ENCODE measurements around the gene LRIG3.

Gene LRIG3

DNA sequence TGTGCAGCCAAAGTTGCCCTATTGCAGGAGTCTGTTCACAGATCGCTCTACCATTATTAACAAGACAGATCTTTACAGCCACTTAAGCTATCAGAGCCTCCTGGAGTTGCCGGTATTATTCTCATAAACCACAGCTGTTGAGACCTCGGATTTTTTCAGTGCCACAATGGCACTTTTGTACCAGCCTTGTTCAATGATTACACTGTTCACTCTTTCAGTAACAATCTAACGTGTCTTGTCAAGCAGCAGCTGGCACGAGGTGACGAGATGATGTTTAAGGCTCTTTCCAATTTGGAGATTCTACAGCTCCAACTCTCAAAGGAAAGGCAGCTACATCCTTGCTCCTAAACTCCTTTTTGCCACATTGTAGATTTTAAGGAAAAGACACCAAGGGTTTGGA lies 30.7 kb downstream of the LRIG3 start:
- H3K9ac ChIP-seq (ENCODE audit: low read length): no peak overlapping the region
- H3K27ac ChIP-seq (ENCODE audit: low read depth, low read length): no peak overlapping the region
- no peak overlapping the region for H3K4me2 ChIP-seq (ENCODE audit: low read length)
- H3K14ac ChIP-seq (ENCODE audit: low read length): no peak overlapping the region
- H3K23ac ChIP-seq (ENCODE audit: low read length): no peak overlapping the region
- H3K4me1 ChIP-seq (ENCODE audit: control insufficient read depth in 1 of 2, insufficient read depth in 2 of 2, low read length in 2 of 2): no peaks in the 10 kb centered on the region
- no peak overlapping the region for H4K12ac ChIP-seq (ENCODE audit: low read depth, low read length)
- H3K27me3 ChIP-seq (ENCODE audit: insufficient read depth, low read length): no peaks in the 10 kb centered on the region
- no peak overlapping the region for H2BK5ac ChIP-seq (ENCODE audit: low read depth, low read length, poor library complexity)
- H2BK120ac ChIP-seq (ENCODE audit: insufficient read depth, low read length, poor library complexity): no peak overlapping the region
- WGBS (ENCODE audit: extremely low coverage, insufficient coverage, insufficient read length): no CpG with 5 or more reads among the region's 6 CpGs
- no peak overlapping the region for H3K4ac ChIP-seq (ENCODE audit: low read depth, low read length)
- no peak overlapping the region for H2AK5ac ChIP-seq (ENCODE audit: low read length)
- no peak overlapping the region for H4K8ac ChIP-seq (ENCODE audit: low read depth, low read length)
- no peak overlapping the region for H2BK12ac ChIP-seq (ENCODE audit: low read length)
- peaks cover under 1% of the 10 kb centered on the region for H3K79me1 ChIP-seq (ENCODE audit: low read length)
- H3K9me3 ChIP-seq (ENCODE audit: insufficient read depth, low read depth, low read length): no peaks in the 10 kb centered on the region
- H3K79me2 ChIP-seq (ENCODE audit: control insufficient read depth, insufficient read depth, low read length, poor library complexity): no peaks in the 10 kb centered on the region
- H3K18ac ChIP-seq (ENCODE audit: low read length): no peak overlapping the region
- H3K4me3 ChIP-seq (ENCODE audit: low read depth, low read length): no peak overlapping the region
- H3K36me3 ChIP-seq (ENCODE audit: control insufficient read depth in 1 of 2, insufficient read depth in 2 of 2, low read length in 2 of 2): peaks cover 2 to 11% of the 10 kb centered on the region in 2 experiments
- H2AFZ ChIP-seq (ENCODE audit: insufficient read depth, low read length, poor library complexity): no peak overlapping the region
- no peak for DNase-seq
- H4K91ac ChIP-seq (ENCODE audit: low read depth, low read length): no peak overlapping the region

DNA sequence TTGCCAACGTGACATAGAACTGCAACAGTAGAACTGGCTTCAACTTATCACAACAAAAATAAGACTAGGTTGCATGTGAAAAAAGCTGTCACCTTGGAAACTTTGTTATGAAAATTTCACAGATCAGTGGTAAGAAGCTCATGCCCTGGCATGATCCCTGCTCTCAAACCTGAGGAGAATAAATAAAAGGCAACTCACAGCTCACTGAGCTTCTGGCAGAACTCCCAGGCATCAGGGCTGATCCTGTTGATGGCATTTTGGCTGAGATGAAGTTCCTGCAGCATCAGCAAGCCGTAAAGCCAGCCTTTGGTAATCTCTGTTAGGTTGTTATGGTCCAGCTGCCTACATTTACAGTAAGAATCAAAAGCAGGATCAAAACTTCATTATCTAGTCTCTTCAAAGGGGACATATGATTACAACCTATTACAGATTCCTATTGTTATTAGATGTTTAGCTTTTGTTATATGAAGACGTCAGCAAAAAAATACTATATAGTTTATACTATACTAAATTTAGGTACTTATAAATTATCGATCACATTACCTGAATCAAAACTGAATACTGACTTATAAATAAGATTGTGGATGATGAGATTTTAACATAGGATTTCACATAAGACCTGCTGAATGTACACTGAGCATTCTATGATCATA lies 32.0 kb downstream of the LRIG3 start:
- Histone ChIP-seq H3K27me3 (ENCODE audit: insufficient read depth, low read length) (no peaks in the 10 kb centered on the region), H3K36me3 (ENCODE audit: control insufficient read depth in 1 of 2, insufficient read depth in 2 of 2, low read length in 2 of 2) (peaks cover 2 to 11% of the 10 kb centered on the region in 2 experiments), H3K4me2 (ENCODE audit: low read length) (no peak overlapping the region), H2AK5ac (ENCODE audit: low read length) (no peak overlapping the region), H3K9me3 (ENCODE audit: insufficient read depth, low read depth, low read length) (no peaks in the 10 kb centered on the region), H3K23ac (ENCODE audit: low read length) (no peak overlapping the region), H4K12ac (ENCODE audit: low read depth, low read length) (no peak overlapping the region), H2BK12ac (ENCODE audit: low read length) (no peak overlapping the region), H2AFZ (ENCODE audit: insufficient read depth, low read length, poor library complexity) (no peak overlapping the region), H3K4me1 (ENCODE audit: control insufficient read depth in 1 of 2, insufficient read depth in 2 of 2, low read length in 2 of 2) (peaks cover 2% of the 10 kb centered on the region in 2 experiments), H2BK5ac (ENCODE audit: low read depth, low read length, poor library complexity) (no peak overlapping the region), H3K4ac (ENCODE audit: low read depth, low read length) (no peak overlapping the region), H4K8ac (ENCODE audit: low read depth, low read length) (no peak overlapping the region), H3K79me1 (ENCODE audit: low read length) (peaks cover 2% of the 10 kb centered on the region), H3K79me2 (ENCODE audit: control insufficient read depth, insufficient read depth, low read length, poor library complexity) (no peaks in the 10 kb centered on the region), H2BK120ac (ENCODE audit: insufficient read depth, low read length, poor library complexity) (no peak overlapping the region), H3K4me3 (ENCODE audit: low read depth, low read length) (no peak overlapping the region), H3K18ac (ENCODE audit: low read length) (no peak overlapping the region), H4K91ac (ENCODE audit: low read depth, low read length) (no peak overlapping the region), H3K9ac (ENCODE audit: low read length) (no peak overlapping the region), H3K14ac (ENCODE audit: low read length) (no peak overlapping the region), H3K27ac (ENCODE audit: low read depth, low read length) (no peak overlapping the region)
- DNase-seq: no peak
- WGBS (ENCODE audit: extremely low coverage, insufficient coverage, insufficient read length): no CpG with 5 or more reads among the region's 4 CpGs

DNA sequence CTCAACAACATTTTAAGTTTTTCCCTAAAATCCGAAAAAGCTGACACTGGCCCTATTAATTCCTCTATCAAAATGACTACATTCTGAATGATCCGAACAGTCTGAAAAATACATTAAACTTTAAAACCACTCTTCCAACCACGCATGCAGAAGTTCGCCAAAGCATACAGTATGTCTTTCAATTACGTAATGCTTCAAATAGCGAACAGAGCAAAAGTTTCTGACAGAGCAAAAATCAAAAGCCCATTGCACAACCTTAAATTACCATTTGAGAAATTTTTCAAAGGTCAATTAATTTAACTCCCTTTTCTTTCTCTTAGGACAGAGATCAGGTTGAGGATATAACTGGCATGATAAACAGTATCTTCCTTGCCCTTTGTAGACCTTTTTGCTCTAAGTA lies 33.2 kb downstream of the LRIG3 start:
- H3K79me1 ChIP-seq (ENCODE audit: low read length): peaks cover 2% of the 10 kb centered on the region
- H3K14ac ChIP-seq (ENCODE audit: low read length): no peak overlapping the region
- no peak overlapping the region for H3K4ac ChIP-seq (ENCODE audit: low read depth, low read length)
- H2AFZ ChIP-seq (ENCODE audit: insufficient read depth, low read length, poor library complexity): no peak overlapping the region
- H3K23ac ChIP-seq (ENCODE audit: low read length): no peak overlapping the region
- no peak overlapping the region for H3K27ac ChIP-seq (ENCODE audit: low read depth, low read length)
- no peaks in the 10 kb centered on the region for H3K9me3 ChIP-seq (ENCODE audit: insufficient read depth, low read depth, low read length)
- H2BK120ac ChIP-seq (ENCODE audit: insufficient read depth, low read length, poor library complexity): no peak overlapping the region
- no peaks in the 10 kb centered on the region for H3K79me2 ChIP-seq (ENCODE audit: control insufficient read depth, insufficient read depth, low read length, poor library complexity)
- WGBS (ENCODE audit: extremely low coverage, insufficient coverage, insufficient read length): no CpG with 5 or more reads among the region's 6 CpGs
- no peak overlapping the region for H4K91ac ChIP-seq (ENCODE audit: low read depth, low read length)
- no peak overlapping the region for H2BK12ac ChIP-seq (ENCODE audit: low read length)
- H3K4me3 ChIP-seq (ENCODE audit: low read depth, low read length): no peak overlapping the region
- no peak overlapping the region for H3K18ac ChIP-seq (ENCODE audit: low read length)
- no peak for DNase-seq
- H4K8ac ChIP-seq (ENCODE audit: low read depth, low read length): no peak overlapping the region
- H3K36me3 ChIP-seq (ENCODE audit: control insufficient read depth in 1 of 2, insufficient read depth in 2 of 2, low read length in 2 of 2): peaks cover 2 to 13% of the 10 kb centered on the region in 2 experiments
- H3K27me3 ChIP-seq (ENCODE audit: insufficient read depth, low read length): no peaks in the 10 kb centered on the region
- no peak overlapping the region for H2BK5ac ChIP-seq (ENCODE audit: low read depth, low read length, poor library complexity)
- no peak overlapping the region for H2AK5ac ChIP-seq (ENCODE audit: low read length)
- H3K9ac ChIP-seq (ENCODE audit: low read length): no peak overlapping the region
- no peak overlapping the region for H4K12ac ChIP-seq (ENCODE audit: low read depth, low read length)
- peaks cover 2% of the 10 kb centered on the region in 2 experiments for H3K4me1 ChIP-seq (ENCODE audit: control insufficient read depth in 1 of 2, insufficient read depth in 2 of 2, low read length in 2 of 2)
- H3K4me2 ChIP-seq (ENCODE audit: low read length): no peak overlapping the region

DNA sequence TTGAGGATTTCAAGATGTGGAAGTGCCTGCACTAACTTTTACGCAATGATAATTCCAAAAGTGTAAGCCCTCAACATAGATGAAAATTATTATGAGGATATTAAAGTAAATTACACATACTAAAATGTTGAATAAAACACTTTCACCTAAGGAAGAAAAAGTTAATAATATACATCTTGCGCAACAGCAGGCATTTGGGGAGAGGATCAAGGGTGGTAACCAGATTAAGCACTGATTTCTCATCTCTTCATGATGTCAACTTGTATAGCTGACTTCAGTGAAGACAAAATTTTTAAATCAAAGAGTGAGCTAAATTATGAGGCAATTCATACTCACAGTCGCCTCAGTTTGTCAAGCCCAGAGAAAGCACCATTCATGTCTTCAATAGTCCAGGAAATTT lies 33.8 kb downstream of the LRIG3 start:
- Histone ChIP-seq H3K36me3 (ENCODE audit: control insufficient read depth in 1 of 2, insufficient read depth in 2 of 2, low read length in 2 of 2) (peaks cover 2 to 13% of the 10 kb centered on the region in 2 experiments), H3K4me3 (ENCODE audit: low read depth, low read length) (no peak overlapping the region), H3K27me3 (ENCODE audit: insufficient read depth, low read length) (no peaks in the 10 kb centered on the region), H3K79me2 (ENCODE audit: control insufficient read depth, insufficient read depth, low read length, poor library complexity) (no peaks in the 10 kb centered on the region), H3K4me2 (ENCODE audit: low read length) (no peak overlapping the region), H3K27ac (ENCODE audit: low read depth, low read length) (no peak overlapping the region), H4K8ac (ENCODE audit: low read depth, low read length) (no peak overlapping the region), H2BK5ac (ENCODE audit: low read depth, low read length, poor library complexity) (no peak overlapping the region), H4K91ac (ENCODE audit: low read depth, low read length) (no peak overlapping the region), H2BK12ac (ENCODE audit: low read length) (no peak overlapping the region), H3K4ac (ENCODE audit: low read depth, low read length) (no peak overlapping the region), H2AK5ac (ENCODE audit: low read length) (no peak overlapping the region), H3K23ac (ENCODE audit: low read length) (no peak overlapping the region), H3K14ac (ENCODE audit: low read length) (no peak overlapping the region), H3K79me1 (ENCODE audit: low read length) (peaks cover 2% of the 10 kb centered on the region), H4K12ac (ENCODE audit: low read depth, low read length) (no peak overlapping the region), H3K9me3 (ENCODE audit: insufficient read depth, low read depth, low read length) (no peaks in the 10 kb centered on the region), H3K18ac (ENCODE audit: low read length) (no peak overlapping the region), H3K4me1 (ENCODE audit: control insufficient read depth in 1 of 2, insufficient read depth in 2 of 2, low read length in 2 of 2) (peaks cover 2% of the 10 kb centered on the region in 2 experiments), H3K9ac (ENCODE audit: low read length) (no peak overlapping the region), H2AFZ (ENCODE audit: insufficient read depth, low read length, poor library complexity) (no peak overlapping the region), H2BK120ac (ENCODE audit: insufficient read depth, low read length, poor library complexity) (no peak overlapping the region)
- WGBS (ENCODE audit: extremely low coverage, insufficient coverage, insufficient read length): no CpG with 5 or more reads among the region's 3 CpGs
- DNase-seq: no peak

Data from trophoblast cell (in vitro differentiated cells and primary cell).